ENCODE measurements around the gene FSIP1.

Gene FSIP1

DNA sequence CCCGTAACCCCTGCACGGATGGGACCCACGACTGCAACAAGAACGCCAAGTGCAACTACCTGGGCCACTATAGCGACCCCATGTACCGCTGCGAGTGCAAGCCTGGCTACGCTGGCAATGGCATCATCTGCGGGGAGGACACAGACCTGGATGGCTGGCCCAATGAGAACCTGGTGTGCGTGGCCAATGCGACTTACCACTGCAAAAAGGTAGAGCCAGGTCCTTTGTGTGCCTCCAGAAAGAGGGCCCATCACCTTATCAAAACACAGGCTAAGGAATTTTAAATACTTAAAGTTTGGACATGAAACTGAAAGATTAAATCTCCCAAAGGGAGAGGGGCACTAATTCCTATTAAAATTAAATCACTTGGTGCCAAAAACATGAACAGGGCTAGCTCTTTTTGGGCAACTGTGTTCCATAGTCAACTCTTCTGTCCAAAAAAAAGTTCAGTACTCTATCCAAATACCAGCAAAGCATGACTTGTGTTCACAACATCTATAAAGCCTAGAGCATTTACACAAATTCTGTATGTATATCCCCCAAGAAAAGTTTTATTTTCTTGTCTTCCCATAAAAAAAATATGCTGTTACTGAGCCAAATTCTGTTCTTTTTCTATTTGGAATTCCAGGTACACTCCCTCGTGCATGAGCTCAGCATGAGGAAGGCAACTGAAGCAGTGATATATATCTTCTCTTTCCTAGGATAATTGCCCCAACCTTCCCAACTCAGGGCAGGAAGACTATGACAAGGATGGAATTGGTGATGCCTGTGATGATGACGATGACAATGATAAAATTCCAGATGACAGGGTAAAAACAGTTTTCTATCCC, 192.6 kb downstream of the FSIP1 start:
- DNase-seq = no peak

DNA sequence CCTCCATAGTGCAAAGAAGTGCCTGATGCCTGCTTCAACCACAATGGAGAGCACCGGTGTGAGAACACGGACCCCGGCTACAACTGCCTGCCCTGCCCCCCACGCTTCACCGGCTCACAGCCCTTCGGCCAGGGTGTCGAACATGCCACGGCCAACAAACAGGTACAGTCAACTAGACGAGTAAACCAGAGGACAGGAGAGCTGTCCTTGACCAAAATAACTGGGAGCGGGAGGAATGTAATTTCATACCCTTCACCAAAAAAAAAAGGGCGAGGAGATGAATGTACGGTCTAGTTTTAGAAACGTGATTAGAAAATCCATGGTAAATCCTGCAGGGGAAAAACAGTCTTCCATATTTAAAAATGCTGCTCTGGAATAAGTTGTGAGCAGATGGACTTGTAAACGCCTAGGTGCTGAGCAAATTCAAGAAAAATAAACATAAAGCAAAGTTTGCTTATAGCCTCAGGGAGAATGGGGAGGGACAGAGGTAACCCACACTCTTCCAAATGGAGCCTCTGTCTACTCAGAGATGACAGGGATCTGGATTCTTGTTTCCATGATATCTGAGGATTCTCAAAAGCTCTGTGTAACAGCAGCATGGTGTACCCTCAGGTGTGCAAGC, 193.3 kb downstream of the FSIP1 start:
- DNase-seq = no peak

DNA sequence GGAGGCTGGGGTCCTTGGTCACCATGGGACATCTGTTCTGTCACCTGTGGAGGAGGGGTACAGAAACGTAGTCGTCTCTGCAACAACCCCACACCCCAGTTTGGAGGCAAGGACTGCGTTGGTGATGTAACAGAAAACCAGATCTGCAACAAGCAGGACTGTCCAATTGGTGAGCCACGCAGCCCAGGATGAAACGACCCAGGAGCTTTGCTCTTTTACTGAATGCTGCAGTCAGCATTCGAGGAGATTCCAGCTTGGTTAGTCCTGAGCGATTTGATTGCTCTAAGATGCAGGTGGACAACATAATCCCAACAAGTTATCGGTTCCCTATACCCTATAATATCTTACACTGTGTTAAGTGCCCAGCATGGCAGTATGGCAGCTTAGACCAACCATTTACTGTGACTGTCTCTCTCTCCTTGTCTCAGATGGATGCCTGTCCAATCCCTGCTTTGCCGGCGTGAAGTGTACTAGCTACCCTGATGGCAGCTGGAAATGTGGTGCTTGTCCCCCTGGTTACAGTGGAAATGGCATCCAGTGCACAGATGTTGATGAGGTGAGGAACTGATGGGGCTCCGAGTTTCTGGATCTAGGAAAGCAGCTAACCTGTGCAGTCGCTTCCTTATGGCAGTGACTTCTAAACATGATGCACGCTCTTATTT, 194.0 kb downstream of the FSIP1 start:
- DNase-seq = no peak

DNA sequence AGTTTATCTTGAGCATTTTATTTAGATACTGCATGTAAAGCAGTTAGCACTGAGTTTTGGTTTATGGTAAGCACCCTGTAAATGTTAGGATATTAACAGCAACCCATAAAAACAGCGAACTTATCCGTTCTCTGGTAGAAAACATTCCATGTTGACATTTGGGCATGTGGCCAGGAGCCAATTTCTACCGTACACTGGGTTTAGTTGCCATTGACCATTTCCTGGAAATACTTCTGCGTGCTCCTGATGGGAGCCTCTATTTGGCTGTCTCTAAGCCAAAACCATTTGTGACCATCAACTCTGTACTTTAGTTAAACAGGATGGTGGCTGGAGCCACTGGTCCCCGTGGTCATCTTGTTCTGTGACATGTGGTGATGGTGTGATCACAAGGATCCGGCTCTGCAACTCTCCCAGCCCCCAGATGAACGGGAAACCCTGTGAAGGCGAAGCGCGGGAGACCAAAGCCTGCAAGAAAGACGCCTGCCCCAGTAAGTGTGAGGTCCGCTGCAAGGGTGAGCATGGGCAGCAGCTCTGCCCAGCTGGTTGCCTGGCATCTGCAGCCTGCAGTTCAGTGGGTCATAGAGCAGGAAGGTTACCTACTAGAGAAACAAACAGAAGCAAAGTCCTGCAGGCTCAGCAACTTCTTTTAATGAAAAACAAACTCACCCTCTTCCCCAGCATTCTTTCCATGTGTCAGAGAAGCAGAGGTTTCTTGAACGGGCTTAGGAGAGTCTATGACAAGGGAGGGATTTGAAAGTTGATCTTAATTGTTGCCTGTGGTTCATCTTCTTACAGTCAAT, 194.7 kb downstream of the FSIP1 start:
- no peak for DNase-seq

DNA sequence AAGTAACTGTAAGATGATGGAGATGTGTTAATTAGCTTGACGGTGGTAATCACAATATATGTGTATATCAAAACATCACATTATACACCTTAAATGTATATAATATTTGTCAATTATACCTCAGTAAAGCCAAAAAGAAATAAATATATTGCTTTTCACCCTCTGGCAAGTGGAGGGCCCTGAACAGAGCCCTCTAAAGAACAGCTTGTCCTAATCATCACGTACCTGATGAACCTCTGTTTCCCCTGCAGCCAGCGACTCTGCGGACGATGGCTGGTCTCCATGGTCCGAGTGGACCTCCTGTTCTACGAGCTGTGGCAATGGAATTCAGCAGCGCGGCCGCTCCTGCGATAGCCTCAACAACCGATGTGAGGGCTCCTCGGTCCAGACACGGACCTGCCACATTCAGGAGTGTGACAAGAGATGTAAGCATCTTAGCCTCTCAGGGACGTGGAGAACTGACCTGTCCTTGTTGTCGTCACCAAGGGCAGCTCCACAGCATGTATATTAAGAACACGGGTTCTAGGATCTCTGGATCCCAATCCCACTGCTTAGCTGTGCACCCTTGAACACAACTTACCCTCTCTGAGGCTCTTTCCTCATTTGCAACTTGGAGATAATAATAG, 195.4 kb downstream of the FSIP1 start:
- no peak for DNase-seq

DNA sequence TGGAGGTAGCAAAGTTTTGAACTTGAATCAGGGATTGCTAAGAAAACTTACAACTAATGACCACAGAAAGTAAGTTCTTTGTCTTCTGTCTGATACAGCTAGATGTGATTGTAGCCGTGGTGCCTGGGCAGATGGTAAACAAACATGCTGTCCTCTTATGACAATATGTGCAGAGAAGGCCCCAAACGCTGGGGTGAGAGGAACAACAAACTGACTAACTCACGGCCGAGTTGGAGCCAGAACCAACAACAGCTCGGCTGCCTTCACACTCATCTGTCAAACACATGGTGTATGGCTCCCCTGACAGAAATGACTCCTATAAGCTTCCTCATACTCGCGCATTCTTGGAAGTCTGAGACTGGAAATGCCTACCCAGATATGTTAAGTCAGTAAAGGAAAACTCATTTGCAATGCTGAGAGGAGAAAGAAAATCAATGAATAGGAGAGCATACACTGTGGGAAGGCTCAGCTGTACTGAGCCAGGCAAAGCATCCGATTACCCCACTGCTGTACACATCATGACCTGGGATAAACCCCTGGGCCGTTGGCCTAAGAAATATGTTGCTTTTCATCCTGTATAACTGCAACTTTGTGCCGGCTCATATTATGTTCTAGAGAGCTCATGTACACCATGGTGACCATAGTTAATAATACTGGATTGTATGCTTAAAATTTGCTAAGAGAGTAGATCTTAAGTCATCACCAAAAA, 196.1 kb downstream of the FSIP1 start:
- DNase-seq = no peak

DNA sequence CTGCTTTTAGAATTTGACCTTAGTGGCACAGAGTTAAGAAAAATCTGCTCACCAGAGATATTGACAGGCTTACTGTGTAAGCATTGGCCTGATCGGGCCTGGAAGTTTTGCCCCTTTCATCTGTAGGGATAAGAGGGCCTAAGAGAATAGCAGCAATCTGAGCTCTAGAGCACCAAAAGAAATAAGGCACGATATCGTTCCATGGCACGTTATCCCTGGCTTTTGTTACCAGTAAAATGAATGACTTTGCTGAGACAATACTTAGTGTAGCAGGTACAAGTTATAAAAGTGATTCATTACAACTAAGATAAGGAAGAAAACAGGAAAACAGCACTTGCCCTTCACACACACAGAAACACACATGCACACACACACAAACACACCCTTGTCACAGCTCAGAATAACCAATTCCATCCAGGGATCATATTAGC, 196.8 kb downstream of the FSIP1 start:
- DNase-seq = no peak

DNA sequence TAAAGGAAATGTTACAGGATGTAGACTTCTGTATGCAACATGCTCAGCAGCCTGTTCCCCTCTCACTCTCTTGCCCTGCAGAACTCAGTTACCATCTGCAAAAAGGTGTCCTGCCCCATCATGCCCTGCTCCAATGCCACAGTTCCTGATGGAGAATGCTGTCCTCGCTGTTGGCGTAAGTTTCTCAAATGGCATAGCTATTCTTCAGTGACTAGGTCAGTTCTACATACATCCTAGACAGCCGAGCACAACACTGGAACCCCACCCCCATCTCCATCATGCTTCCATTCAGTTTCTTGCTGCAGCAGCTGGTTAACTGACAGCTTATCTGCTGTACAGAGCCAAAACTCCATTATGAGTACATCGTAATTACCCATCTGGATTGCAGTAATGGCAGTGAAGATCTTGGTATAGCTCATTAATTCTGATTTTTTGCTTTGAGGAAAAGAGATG, 197.2 kb downstream of the FSIP1 start:
- no peak for DNase-seq

DNA sequence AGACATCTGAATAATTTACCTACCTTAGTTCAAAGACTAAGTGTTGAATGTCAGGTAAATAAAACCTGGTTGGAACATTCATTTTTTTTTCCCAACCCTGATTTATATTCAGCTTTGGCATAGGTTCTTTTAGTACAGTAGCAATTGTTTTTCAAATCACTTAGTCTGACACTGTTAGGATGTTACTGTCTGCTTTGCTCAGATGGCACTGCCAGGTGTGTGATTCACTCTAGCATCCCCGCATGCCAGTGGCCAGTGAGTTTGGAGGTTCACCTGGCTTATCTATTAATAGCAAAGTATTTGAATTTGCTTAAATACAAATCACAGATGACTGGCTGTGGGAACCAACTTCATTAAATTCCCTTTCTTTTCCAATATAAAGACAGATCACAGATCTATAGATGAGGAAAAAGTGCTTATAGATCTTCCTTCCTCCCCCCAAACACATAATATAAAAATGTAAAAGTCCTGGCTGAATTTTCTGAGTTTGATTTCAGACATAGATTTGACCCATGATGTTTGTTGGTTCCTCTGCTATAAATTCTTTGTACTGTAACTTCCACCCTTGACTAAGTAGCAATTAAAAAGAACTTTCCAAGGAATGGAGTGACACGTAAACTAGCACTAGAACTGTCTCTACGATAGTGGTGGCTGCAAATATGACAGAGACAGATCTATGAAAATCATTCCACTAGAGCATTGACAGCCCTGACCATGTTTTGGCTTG, 197.8 kb downstream of the FSIP1 start:
- no peak for DNase-seq

DNA sequence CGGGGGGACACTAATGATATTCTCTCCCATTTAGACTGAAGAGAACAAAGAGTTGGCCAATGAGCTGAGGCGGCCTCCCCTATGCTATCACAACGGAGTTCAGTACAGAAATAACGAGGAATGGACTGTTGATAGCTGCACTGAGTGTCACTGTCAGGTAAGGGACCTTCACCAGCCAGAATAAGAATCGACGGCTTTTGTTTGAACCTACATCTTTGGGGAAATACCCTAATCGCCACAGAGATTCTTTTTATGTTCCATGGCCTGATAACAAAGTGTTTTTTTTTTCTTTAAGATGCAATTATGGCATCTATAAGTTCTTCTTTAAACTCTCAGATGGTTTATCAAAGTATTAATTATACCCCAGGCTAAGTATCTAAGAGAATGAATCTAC, 198.4 kb downstream of the FSIP1 start:
- no peak for DNase-seq

DNA sequence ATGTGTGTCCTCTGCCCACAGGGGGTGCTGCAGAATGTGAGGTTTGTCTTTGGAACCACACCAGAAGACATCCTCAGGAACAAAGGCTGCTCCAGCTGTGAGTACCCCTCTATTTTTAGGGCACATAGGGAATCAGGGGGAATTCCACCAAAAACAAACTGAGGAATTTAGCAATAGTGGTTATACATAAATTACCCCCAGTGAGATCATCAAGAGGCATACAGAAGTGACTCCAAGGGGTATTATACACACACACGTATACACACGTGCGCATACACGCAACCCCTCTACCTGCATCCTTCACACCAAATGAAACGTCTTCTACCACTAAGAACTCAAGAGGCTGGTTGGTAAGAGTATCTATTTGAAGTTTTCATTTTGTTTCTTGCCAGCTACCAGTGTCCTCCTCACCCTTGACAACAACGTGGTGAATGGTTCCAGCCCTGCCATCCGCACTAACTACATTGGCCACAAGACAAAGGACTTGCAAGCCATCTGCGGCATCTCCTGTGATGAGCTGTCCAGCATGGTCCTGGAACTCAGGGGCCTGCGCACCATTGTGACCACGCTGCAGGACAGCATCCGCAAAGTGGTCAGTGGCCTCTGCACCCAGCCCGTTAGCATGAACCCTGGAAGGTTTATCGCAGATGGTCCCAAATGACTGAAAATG, 198.9 kb downstream of the FSIP1 start:
- DNase-seq = peak; percentile 22

DNA sequence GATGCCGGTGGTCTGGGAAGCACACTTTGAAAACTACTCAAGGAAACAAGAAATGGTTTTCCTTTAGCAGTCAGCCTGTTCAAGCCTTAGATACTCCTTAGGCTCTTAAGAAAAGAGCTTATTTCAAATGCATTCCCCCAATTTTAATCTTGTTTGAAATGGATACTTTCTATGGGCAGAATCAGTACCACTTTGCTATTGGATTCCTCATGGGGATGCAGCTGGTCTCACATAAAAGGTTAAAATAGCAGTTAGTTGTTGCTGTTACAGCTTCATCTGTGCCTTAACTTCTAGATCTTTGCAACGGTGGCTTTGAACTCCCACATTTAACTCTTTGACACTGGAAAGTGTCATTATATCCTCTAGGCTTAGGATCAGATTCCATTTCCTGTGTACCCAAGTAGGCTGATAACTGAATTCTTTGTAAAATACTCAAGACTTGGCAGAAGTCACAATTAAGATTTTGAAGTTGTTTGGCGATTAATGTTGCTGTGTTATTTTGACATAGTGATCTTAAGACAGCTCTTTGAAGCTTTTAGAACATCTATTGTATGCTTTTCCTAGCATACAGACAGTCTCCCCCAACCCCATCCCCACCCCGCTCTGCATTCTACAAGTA, 199.6 kb downstream of the FSIP1 start:
- no peak for DNase-seq

DNA sequence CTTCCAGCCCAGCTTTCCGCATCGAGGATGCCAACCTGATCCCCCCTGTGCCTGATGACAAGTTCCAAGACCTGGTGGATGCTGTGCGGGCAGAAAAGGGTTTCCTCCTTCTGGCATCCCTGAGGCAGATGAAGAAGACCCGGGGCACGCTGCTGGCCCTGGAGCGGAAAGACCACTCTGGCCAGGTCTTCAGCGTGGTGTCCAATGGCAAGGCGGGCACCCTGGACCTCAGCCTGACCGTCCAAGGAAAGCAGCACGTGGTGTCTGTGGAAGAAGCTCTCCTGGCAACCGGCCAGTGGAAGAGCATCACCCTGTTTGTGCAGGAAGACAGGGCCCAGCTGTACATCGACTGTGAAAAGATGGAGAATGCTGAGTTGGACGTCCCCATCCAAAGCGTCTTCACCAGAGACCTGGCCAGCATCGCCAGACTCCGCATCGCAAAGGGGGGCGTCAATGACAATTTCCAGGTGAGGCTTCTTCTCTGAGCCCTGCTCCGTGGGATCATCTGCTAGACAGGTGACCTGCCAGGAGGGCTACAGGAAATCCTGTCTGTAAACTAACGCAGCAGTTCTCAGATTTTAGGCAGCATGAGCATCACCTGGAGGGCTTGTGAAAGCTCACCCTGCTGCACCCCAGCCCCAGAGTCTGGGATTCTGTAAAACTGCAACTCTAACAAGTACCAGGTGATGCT, 200.2 kb downstream of the FSIP1 start:
- no peak for DNase-seq

DNA sequence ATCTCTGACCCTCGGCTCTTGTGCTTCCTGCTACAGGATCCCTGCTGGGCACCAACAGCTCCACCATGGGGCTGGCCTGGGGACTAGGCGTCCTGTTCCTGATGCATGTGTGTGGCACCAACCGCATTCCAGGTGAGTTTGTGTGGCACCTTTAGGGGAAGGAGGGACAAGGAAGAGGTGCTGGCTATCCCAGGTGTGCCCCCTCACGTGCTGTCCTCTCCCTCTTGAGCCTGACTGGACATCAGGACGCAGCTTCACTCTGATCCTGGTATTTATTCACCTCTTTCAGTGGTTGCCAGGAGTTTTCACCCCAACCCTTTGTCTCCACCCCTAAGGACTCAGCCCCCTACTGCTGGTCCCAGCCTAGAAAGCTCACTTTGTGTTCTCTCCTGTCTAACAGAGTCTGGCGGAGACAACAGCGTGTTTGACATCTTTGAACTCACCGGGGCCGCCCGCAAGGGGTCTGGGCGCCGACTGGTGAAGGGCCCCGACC, 200.8 kb downstream of the FSIP1 start:
- DNase-seq = no peak

DNA sequence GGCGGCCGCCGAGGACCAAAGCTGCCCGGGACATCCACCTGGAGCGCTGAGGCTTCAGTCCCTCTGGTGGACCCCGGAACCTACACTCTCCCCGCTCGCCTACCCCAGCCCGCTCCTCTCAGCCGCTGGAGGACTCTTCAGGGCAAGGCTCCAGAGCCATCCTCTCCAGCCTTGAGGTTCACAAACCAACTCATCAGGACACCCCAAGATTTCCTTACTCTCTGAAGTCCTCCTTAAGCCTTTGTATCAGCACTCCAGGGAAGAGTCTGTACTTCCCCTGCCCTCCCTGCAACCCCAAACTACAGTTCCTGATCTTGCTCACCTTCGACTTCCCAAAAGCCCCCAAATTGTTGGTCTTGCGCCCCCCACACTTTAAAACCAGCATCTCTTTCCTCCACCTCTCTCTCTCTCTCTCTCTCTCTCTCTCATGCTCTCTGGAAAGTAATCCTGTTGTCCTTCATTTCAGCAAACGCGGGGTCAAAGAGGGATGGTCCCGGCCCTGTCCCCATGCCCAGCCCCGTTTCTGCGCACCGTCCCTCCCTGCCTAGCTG, 201.3 kb downstream of the FSIP1 start:
- no peak for DNase-seq

DNA sequence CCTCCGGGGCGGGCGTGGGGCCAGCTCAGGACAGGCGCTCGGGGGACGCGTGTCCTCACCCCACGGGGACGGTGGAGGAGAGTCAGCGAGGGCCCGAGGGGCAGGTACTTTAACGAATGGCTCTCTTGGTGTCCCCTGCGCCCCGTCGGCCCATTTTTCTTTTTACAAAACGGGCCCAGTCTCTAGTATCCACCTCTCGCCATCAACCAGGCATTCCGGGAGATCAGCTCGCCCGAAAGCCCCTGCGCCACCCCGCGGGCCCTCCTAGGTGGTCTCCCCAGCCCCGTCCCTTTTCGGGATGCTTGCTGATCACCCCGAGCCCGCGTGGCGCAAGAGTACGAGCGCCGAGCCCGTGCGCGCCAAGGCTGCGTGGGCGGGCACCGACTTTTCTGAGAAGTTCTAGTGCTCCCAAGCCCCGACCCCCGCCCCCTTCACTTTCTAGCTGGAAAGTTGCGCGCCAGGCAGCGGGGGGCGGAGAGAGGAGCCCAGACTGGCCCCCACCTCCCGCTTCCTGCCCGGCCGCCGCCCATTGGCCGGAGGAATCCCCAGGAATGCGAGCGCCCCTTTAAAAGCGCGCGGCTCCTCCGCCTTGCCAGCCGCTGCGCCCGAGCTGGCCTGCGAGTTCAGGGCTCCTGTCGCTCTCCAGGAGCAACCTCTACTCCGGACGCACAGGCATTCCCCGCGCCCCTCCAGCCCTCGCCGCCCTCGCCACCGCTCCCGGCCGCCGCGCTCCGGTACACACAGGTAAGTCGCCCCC, 202.0 kb downstream of the FSIP1 start, which contains the start of gene THBS1:
TSS of gene THBS1 (plus strand) at position 595 of the 757 bp plus-strand sequence. CDS start 779 bp downstream, outside the sequence.
- peak; percentile 47 for DNase-seq

DNA sequence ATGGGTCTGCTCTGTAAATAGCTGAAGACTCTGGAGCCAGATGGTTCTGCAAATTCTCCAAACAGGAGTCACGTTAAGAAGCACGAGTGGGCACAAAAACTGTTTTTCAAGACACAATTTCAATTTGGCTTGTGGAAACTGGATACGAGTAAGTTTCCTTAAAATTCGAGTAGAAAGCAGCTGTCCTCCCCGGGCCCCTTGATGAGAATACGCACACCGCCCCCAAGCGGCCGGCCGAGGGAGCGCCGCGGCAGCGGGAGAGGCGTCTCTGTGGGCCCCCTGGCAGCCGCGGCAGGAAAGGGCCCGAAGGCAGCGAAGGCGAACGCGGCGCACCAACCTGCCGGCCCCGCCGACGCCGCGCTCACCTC, 202.5 kb downstream of the FSIP1 start:
- DNase-seq = peak; percentile 82

DNA sequence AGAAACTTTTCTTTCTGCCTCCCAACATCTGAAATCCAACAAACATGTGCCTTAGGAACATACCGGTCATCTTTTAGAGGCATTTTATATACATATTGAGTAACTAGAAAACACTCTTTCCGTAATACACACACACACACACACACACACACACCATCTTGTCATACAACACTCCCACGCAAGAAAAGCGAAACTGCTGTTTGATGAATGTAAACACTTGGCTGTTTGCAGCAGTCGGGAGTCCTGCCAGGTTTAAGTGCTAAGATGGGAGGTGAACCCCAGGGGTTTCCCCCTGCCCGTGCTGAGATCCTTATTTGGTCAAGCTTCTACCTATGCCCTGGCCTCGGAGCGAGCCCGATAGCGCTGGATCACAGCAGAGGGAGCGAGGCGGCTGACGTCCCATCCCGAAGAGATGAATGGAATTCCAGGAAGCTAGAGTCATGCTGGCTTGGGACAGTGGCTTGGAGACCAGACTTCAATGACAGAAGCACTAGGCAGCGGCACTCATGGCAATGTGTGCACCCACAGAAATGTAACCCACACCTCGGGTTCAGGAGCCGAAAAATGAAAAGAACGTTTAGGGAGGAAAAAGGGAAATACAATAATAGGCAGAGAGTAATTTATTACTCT, 203.0 kb downstream of the FSIP1 start:
- no peak for DNase-seq
